ENCODE measurements around the gene CACNA2D1.
"Not testable (repeated sequence)": the region's sequence is repeated elsewhere in the genome, so short reads cannot be mapped to it uniquely, and the experiment has no call there.

CACNA2D1 gene

GRCh38 chr7:82166260-82167015 is 277.1 kb downstream of the CACNA2D1 start:
- no peak for ATAC-seq

GRCh38 chr7:82164813-82165212 is 278.8 kb downstream of the CACNA2D1 start:
- no peak for DNase-seq
- ATAC-seq = no peak

More at GRCh38 chr7:82166260-82167015, 277.1 kb downstream of the CACNA2D1 start:
- no peak for DNase-seq

GRCh38 chr7:82164410-82164809 is 279.2 kb downstream of the CACNA2D1 start:
- ATAC-seq = no peak
- no peak for DNase-seq

- no peak for ATAC-seq
- DNase-seq = no peak
Measured at GRCh38 chr7:82163586-82163985, 280.0 kb downstream of the CACNA2D1 start.

- ATAC-seq (no peak), DNase-seq (no peak)
Measured at GRCh38 chr7:82162289-82162688, 281.3 kb downstream of the CACNA2D1 start.

- DNase-seq (no peak), ATAC-seq (no peak)
Measured at GRCh38 chr7:82158327-82158726, 285.2 kb downstream of the CACNA2D1 start.

- no peak for ATAC-seq
- DNase-seq = no peak
Measured at GRCh38 chr7:82156893-82157292, 286.7 kb downstream of the CACNA2D1 start.

- no peak for DNase-seq
- ATAC-seq = no peak
Measured at GRCh38 chr7:82156168-82156567, 287.4 kb downstream of the CACNA2D1 start.

- DNase-seq = no peak
- no peak for ATAC-seq
Measured at GRCh38 chr7:82154728-82155127, 288.8 kb downstream of the CACNA2D1 start.

- ATAC-seq (no peak), DNase-seq (no peak)
Measured at GRCh38 chr7:82153776-82154175, 289.8 kb downstream of the CACNA2D1 start.

- no peak for DNase-seq
- ATAC-seq = no peak
Measured at GRCh38 chr7:82152858-82153257, 290.7 kb downstream of the CACNA2D1 start.

GRCh38 chr7:82146491-82146890 is 297.1 kb downstream of the CACNA2D1 start:
- no peak for DNase-seq

GRCh38 chr7:82142263-82142864 is 301.2 kb downstream of the CACNA2D1 start:
- no peak for ATAC-seq
- DNase-seq = no peak

More at GRCh38 chr7:82146491-82146890, 297.1 kb downstream of the CACNA2D1 start:
- ATAC-seq = no peak

GRCh38 chr7:82141427-82141826 is 302.1 kb downstream of the CACNA2D1 start:
- ATAC-seq = no peak
- no peak for DNase-seq

- not testable (repeated sequence) for ATAC-seq, DNase-seq
Measured at GRCh38 chr7:82140608-82141007, 303.0 kb downstream of the CACNA2D1 start.

- ATAC-seq = no peak
- no peak for DNase-seq
Measured at GRCh38 chr7:82131215-82131614, 312.4 kb downstream of the CACNA2D1 start.

GRCh38 chr7:82129091-82129490 is 314.5 kb downstream of the CACNA2D1 start:
- no peak for DNase-seq
- no peak for ATAC-seq

- ATAC-seq (no peak), DNase-seq (no peak)
Measured at GRCh38 chr7:82128546-82128945, 315.0 kb downstream of the CACNA2D1 start.

- ATAC-seq = no peak
- DNase-seq = no peak
Measured at GRCh38 chr7:82126576-82126975, 317.0 kb downstream of the CACNA2D1 start.

- DNase-seq (no peak), ATAC-seq (no peak)
Measured at GRCh38 chr7:82124445-82124844, 319.1 kb downstream of the CACNA2D1 start.

GRCh38 chr7:82122275-82122674 is 321.3 kb downstream of the CACNA2D1 start:
- no peak for DNase-seq

GRCh38 chr7:82114237-82114636 is 329.3 kb downstream of the CACNA2D1 start:
- DNase-seq (no peak), ATAC-seq (no peak)

More at GRCh38 chr7:82122275-82122674, 321.3 kb downstream of the CACNA2D1 start:
- ATAC-seq = no peak

- ATAC-seq (no peak), DNase-seq (no peak)
Measured at GRCh38 chr7:82110146-82110840, 333.3 kb downstream of the CACNA2D1 start.

All from stimulated activated naive CD8-positive, alpha-beta T cell treated with anti-CD3 and anti-CD28 coated beads, Interleukin-15, Interleukin-2, amounts not matched to agents 100 U/mL and 50 U/mL, for 24 hours (primary cell).